Kidney epithelial cell (primary cell): Measurements from ENCODE around the gene RAB20. TPM values are rescaled to one million over a fixed set of nuclear protein-coding genes. Genes with fewer than 3 reads are reported as not detected.
"Not testable (repeated sequence)": the region's sequence is repeated elsewhere in the genome, so short reads cannot be mapped to it uniquely, and the experiment has no call there.

ENCODE experiments used
- DNase-seq: peaks from one replicate; pipeline ENCODE4 v3.0.0-alpha.2; 2010; ENCODE audit warnings: low read depth
- H3K27me3 ChIP-seq: 2 replicates; pipeline ENCODE4 v1.6.0; 2011; ENCODE audit warnings: low read length; ENCODE audit not compliant: control insufficient read depth, insufficient read depth
- H3K36me3 ChIP-seq: 2 replicates; pipeline ENCODE4 v1.5.1; 2011; ENCODE audit warnings: low read length; ENCODE audit not compliant: control insufficient read depth, insufficient read depth
- H3K4me3 ChIP-seq: 2 replicates; pipeline ENCODE4 v1.5.1; 2011; ENCODE audit warnings: low read depth, mild to moderate bottlenecking, control low read depth, low read length
- total RNA-seq: library from RNA; depleted of rRNA; stranded (reverse); fragments of >200 nt; gene quantifications from 2 replicates; pipeline ENCODE4 v1.2.3, GENCODE V29; 2015
- TF ChIP-seq, protein P1 (sequence below): IDR thresholded peaks from 2 replicates; pipeline ENCODE4 v1.5.1; 2011; ENCODE audit warnings: mild to moderate bottlenecking, moderate library complexity, low read length, control low read depth, inconsistent platforms; ENCODE audit not compliant: insufficient read depth, poor library complexity, severe bottlenecking

Gene RAB20
- total RNA-seq, 1 donor from 2014 or later = 7.4 TPM

- Histone ChIP-seq H3K36me3 (no peaks in the 10 kb centered on the region), H3K27me3 (peaks cover 26% of the 10 kb centered on the region), H3K4me3 (no peak overlapping the region)
- no peak for DNase-seq
- TF ChIP-seq, protein P1, sequence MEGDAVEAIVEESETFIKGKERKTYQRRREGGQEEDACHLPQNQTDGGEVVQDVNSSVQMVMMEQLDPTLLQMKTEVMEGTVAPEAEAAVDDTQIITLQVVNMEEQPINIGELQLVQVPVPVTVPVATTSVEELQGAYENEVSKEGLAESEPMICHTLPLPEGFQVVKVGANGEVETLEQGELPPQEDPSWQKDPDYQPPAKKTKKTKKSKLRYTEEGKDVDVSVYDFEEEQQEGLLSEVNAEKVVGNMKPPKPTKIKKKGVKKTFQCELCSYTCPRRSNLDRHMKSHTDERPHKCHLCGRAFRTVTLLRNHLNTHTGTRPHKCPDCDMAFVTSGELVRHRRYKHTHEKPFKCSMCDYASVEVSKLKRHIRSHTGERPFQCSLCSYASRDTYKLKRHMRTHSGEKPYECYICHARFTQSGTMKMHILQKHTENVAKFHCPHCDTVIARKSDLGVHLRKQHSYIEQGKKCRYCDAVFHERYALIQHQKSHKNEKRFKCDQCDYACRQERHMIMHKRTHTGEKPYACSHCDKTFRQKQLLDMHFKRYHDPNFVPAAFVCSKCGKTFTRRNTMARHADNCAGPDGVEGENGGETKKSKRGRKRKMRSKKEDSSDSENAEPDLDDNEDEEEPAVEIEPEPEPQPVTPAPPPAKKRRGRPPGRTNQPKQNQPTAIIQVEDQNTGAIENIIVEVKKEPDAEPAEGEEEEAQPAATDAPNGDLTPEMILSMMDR = no peak
Measured at GRCh38 chr13:110572778-110573118, 11.2 kb upstream of the RAB20 start.

GRCh38 chr13:110571896-110572777 lies 10.6 kb upstream of the RAB20 start:
- peaks cover 26% of the 10 kb centered on the region for H3K27me3 ChIP-seq
- H3K4me3 ChIP-seq = no peak overlapping the region
- no peak for DNase-seq
- no peaks in the 10 kb centered on the region for H3K36me3 ChIP-seq
- TF ChIP-seq, protein P1 = no peak

DNA sequence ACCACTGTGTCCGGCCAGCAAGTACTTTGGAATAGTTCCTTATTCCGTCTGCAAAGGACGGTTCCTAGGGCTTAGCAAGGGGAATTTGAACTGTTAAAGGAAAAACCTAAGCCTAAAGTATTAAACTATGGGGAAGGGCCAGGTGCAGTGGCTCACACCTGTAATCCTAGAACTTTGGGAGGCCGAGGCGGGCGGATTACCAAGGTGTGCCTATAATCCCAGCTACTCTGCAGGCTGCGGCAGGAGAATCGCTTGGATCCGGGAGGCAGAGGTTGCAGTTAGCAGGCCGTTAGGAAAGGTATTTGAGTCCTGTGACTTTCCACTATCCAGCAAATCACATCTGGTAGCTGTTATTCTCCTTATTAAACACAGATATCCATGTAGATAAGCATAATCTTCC lies 9.4 kb upstream of the RAB20 start:
- Histone ChIP-seq H3K36me3 (no peaks in the 10 kb centered on the region), H3K27me3 (peaks cover 23% of the 10 kb centered on the region), H3K4me3 (no peak overlapping the region)
- no peak for DNase-seq
- TF ChIP-seq, protein P1 = no peak

GRCh38 chr13:110569962-110570361 lies 8.4 kb upstream of the RAB20 start:
- not testable (repeated sequence) for DNase-seq, H3K4me3 ChIP-seq, H3K36me3 ChIP-seq
- H3K27me3 ChIP-seq = peaks cover 17% of the 10 kb centered on the region

- Histone ChIP-seq H3K36me3 (no peaks in the 10 kb centered on the region), H3K27me3 (peaks cover 12% of the 10 kb centered on the region), H3K4me3 (no peak overlapping the region)
- no peak for DNase-seq
- TF ChIP-seq, protein P1 = no peak
Measured at GRCh38 chr13:110568612-110569011, 7.1 kb upstream of the RAB20 start.

- no peaks in the 10 kb centered on the region for H3K36me3 ChIP-seq
- TF ChIP-seq, protein P1 = no peak
- H3K27me3 ChIP-seq = peaks cover 2% of the 10 kb centered on the region
- H3K4me3 ChIP-seq = no peak overlapping the region
- DNase-seq = no peak
Measured at GRCh38 chr13:110566171-110566570, 4.6 kb upstream of the RAB20 start.
